ENCODE results near the gene NUTM1.

DNA sequence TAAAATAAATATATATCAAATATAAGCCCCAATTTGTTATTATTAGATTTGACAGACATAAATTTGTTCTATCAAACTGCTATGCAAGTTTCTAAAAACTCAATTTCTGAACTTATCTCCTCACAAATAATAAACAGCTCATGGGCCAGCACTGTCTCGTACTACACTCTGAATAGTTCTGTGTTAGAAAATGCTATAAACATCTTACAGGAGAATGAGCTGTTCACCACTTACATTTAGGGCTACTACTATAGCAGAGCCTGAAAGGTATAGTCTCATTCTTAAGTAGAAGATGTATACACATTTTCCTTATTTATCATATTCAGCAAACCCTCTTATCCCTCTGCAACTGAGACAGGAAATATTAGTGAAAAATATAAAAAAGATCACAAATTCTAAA lies 18.2 kb upstream of the NUTM1 start:
- TF ChIP-seq, protein P1, sequence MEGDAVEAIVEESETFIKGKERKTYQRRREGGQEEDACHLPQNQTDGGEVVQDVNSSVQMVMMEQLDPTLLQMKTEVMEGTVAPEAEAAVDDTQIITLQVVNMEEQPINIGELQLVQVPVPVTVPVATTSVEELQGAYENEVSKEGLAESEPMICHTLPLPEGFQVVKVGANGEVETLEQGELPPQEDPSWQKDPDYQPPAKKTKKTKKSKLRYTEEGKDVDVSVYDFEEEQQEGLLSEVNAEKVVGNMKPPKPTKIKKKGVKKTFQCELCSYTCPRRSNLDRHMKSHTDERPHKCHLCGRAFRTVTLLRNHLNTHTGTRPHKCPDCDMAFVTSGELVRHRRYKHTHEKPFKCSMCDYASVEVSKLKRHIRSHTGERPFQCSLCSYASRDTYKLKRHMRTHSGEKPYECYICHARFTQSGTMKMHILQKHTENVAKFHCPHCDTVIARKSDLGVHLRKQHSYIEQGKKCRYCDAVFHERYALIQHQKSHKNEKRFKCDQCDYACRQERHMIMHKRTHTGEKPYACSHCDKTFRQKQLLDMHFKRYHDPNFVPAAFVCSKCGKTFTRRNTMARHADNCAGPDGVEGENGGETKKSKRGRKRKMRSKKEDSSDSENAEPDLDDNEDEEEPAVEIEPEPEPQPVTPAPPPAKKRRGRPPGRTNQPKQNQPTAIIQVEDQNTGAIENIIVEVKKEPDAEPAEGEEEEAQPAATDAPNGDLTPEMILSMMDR (optimal IDR thresholded peaks at IDR 0.05 in 1 of 3, IDR thresholded peaks at IDR 0.05 in 1 of 3, conservative IDR thresholded peaks at IDR 0.05 in 1 of 3; ENCODE audit: extremely low read depth in 1 of 3, insufficient read depth in 2 of 3, low read length in 3 of 3): no peak
- no peak for TF ChIP-seq EZH2 (IDR thresholded peaks at IDR 0.05; ENCODE audit: low read length)

Measured in keratinocyte (primary cell).